NB4 (cell line): ENCODE results near the gene CBLL2.
"Not testable (repeated sequence)": the region's sequence is repeated elsewhere in the genome, so short reads cannot be mapped to it uniquely, and the experiment has no call there.

Experiments
- DNase-seq: peaks from one replicate; pipeline ENCODE4 v3.0.0; 2010; ENCODE audit warnings: low read depth
- H3K4me3 ChIP-seq: one replicate; pipeline ENCODE4 v1.5.1; 2011; ENCODE audit warnings: mild to moderate bottlenecking, low read depth, low read length, moderate library complexity
- CTCF ChIP-seq: IDR thresholded peaks from one replicate; pipeline ENCODE4 v1.5.1; 2012; ENCODE audit warnings: low read depth, low read length
- MAX ChIP-seq: IDR thresholded peaks from 2 replicates; pipeline ENCODE4 v1.6.1; 2011; ENCODE audit warnings: low read depth, low read length
- MYC ChIP-seq: IDR thresholded peaks from 2 replicates; pipeline ENCODE4 v1.6.1; 2011; ENCODE audit warnings: low read depth, low read length
- POLR2A ChIP-seq: IDR thresholded peaks from 2 replicates; pipeline ENCODE4 v1.6.1; 2011; ENCODE audit warnings: mild to moderate bottlenecking; ENCODE audit not compliant: insufficient read length; ENCODE audit errors: extremely low read depth

Gene CBLL2

GRCh38 chrX:22249371-22249770 lies 23.3 kb upstream of the CBLL2 start:
- no peak for DNase-seq
- H3K4me3 ChIP-seq = no peak overlapping the region
- no peak for TF ChIP-seq POLR2A
- TF ChIP-seq MYC = no peak
- no peak for TF ChIP-seq MAX
- TF ChIP-seq CTCF = no peak

- TF ChIP-seq MAX (no peak), MYC (no peak), POLR2A (no peak), CTCF (no peak)
- DNase-seq = no peak
- no peak overlapping the region for H3K4me3 ChIP-seq
Measured at GRCh38 chrX:22268706-22269105, 4.0 kb upstream of the CBLL2 start.

- no peak overlapping the region for H3K4me3 ChIP-seq
- TF ChIP-seq MYC (no peak), MAX (no peak), CTCF (no peak), POLR2A (no peak)
- no peak for DNase-seq
Measured at GRCh38 chrX:22273714-22274317, 1.1 kb downstream of the CBLL2 start.

GRCh38 chrX:22276781-22277180 lies 4.1 kb downstream of the CBLL2 start:
- H3K4me3 ChIP-seq = no peak overlapping the region
- TF ChIP-seq MYC (no peak), CTCF (no peak), MAX (no peak), POLR2A (no peak)
- DNase-seq = no peak

- no peak overlapping the region for H3K4me3 ChIP-seq
- TF ChIP-seq MAX (no peak), MYC (no peak), POLR2A (no peak), CTCF (no peak)
- no peak for DNase-seq
Measured at GRCh38 chrX:22278375-22278774, 5.7 kb downstream of the CBLL2 start.

GRCh38 chrX:22289209-22289608 lies 16.5 kb downstream of the CBLL2 start:
- not testable (repeated sequence) for H3K4me3 ChIP-seq, DNase-seq
